A673 (cell line): ENCODE data around the gene PRKAR2B. TPM values are rescaled to one million over a fixed set of nuclear protein-coding genes. Genes with fewer than 3 reads are reported as not detected.
"Not testable (repeated sequence)": the region's sequence is repeated elsewhere in the genome, so short reads cannot be mapped to it uniquely, and the experiment has no call there.

Source experiments
- BruUV-seq: library from RNA; stranded (reverse); fragments of 400-500 nt; replicated peaks from 2 replicates; lab custom pipeline; 2021; lab: Mats Ljungman, UMichigan
- CTCF ChIA-PET: fragments of 300-600 bp; sonication (Branson Sonifier 250); formaldehyde crosslinking; loops from one replicate; lab custom pipeline; 2022; ENCODE audit warnings: antibody characterized with exemption; lab: Charles Lee
- POLR2A ChIA-PET: fragments of 300-600 bp; sonication (Branson Sonifier 250); formaldehyde crosslinking; loops from one replicate; lab custom pipeline; 2022; ENCODE audit warnings: antibody characterized with exemption; ENCODE audit not compliant: low non-redundant PET; lab: Charles Lee
- DNase-seq: peaks from one replicate; pipeline ENCODE4 v3.0.0-alpha.2; 2015; ENCODE audit warnings: low spot score
- H3K27ac ChIP-seq: fragments of 200-600 bp; sonication (generic); 2 replicates; pipeline ENCODE4 v1.5.1; 2016; ENCODE audit warnings: mixed run types, low read depth, mild to moderate bottlenecking, mixed read lengths, antibody characterized with exemption, low read length; ENCODE audit not compliant: poor library complexity, severe bottlenecking
- H3K27me3 ChIP-seq: fragments of 200-600 bp; sonication (generic); replicated peaks from 2 replicates; pipeline ENCODE4 v1.6.1; 2017; ENCODE audit warnings: mixed run types, low read depth, mild to moderate bottlenecking, mixed read lengths, antibody characterized with exemption, low read length; ENCODE audit not compliant: insufficient read depth, poor library complexity
- H3K36me3 ChIP-seq: fragments of 200-600 bp; sonication (generic); 2 replicates; pipeline ENCODE4 v1.6.1; 2016; ENCODE audit warnings: mixed run types, mild to moderate bottlenecking, mixed read lengths, antibody characterized with exemption, low read length; ENCODE audit not compliant: insufficient read depth, poor library complexity, severe bottlenecking
- H3K4me1 ChIP-seq: fragments of 200-600 bp; sonication (generic); 2 replicates; pipeline ENCODE4 v1.6.1; 2017; ENCODE audit warnings: mixed run types, mild to moderate bottlenecking, mixed read lengths, antibody characterized with exemption, low read length; ENCODE audit not compliant: insufficient read depth, poor library complexity, severe bottlenecking
- H3K4me3 ChIP-seq: fragments of 200-600 bp; sonication (generic); 2 replicates; pipeline ENCODE4 v1.5.1; 2016; ENCODE audit warnings: low read depth, mixed run types, mild to moderate bottlenecking, mixed read lengths, low read length; ENCODE audit not compliant: poor library complexity, severe bottlenecking
- H3K9me3 ChIP-seq: fragments of 200-600 bp; sonication (generic); 2 replicates; pipeline ENCODE4 v1.6.1; 2016; ENCODE audit warnings: mixed run types, low read depth, mild to moderate bottlenecking, mixed read lengths, antibody characterized with exemption, low read length; ENCODE audit not compliant: poor library complexity, severe bottlenecking
- EZH2 ChIP-seq: fragments of 200-600 bp; sonication (generic); IDR thresholded peaks from 2 replicates; pipeline ENCODE4 v1.6.1; 2017; ENCODE audit warnings: borderline replicate concordance, low read depth, mild to moderate bottlenecking, mixed read lengths, antibody characterized with exemption, low read length; ENCODE audit not compliant: poor library complexity, severe bottlenecking
- intact Hi-C: fragments of 100-400 bp; cut with micrococcal nuclease; formaldehyde crosslinking; loops from one replicate; pipeline ENCODE4 v1.10.0; 2022; ENCODE audit not compliant: unreplicated experiment
- total RNA-seq: library from RNA; stranded (reverse); gene quantifications from 2 replicates; pipeline ENCODE4 v1.2.3, GENCODE V29; 2021
- TF ChIP-seq, protein P1 (sequence below): fragments of 300-800, 200-600 bp; sonication (generic); conservative IDR thresholded peaks from 2 replicates; pipeline ENCODE4 v1.5.1; 2017; ENCODE audit warnings: low read depth, mild to moderate bottlenecking, antibody characterized with exemption, low read length, moderate library complexity, mixed read lengths

Gene PRKAR2B
- total RNA-seq, 1 experiment from 2014 or later, result 4.8 TPM

DNA sequence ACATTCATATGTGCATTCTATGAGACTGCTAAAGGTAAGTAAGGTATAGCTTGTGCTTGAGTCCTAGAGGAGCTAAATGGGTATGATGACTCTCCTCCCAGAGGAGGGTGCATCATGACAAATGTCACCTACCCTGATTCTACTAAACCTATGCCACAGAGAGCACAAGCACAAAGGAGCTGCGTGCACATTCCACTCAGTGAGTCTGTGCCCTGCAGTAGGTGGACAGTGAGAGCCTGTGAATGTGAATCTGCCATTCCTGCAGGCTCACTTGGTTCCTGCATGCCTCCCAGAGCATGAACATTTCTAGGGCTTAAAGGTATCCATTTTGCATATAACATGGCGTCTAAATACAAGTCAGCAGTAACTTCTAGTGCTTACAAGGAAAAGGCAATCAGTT is 46.8 kb downstream of the PRKAR2B start:
- TF ChIP-seq, protein P1, sequence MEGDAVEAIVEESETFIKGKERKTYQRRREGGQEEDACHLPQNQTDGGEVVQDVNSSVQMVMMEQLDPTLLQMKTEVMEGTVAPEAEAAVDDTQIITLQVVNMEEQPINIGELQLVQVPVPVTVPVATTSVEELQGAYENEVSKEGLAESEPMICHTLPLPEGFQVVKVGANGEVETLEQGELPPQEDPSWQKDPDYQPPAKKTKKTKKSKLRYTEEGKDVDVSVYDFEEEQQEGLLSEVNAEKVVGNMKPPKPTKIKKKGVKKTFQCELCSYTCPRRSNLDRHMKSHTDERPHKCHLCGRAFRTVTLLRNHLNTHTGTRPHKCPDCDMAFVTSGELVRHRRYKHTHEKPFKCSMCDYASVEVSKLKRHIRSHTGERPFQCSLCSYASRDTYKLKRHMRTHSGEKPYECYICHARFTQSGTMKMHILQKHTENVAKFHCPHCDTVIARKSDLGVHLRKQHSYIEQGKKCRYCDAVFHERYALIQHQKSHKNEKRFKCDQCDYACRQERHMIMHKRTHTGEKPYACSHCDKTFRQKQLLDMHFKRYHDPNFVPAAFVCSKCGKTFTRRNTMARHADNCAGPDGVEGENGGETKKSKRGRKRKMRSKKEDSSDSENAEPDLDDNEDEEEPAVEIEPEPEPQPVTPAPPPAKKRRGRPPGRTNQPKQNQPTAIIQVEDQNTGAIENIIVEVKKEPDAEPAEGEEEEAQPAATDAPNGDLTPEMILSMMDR, result no peak
- no peak for TF ChIP-seq EZH2
- Histone ChIP-seq H3K27me3 (no peaks in the 10 kb centered on the region), H3K36me3 (no peaks in the 10 kb centered on the region), H3K4me3 (no peak overlapping the region), H3K9me3 (no peaks in the 10 kb centered on the region), H3K27ac (no peak overlapping the region), H3K4me1 (no peaks in the 10 kb centered on the region)
- intact Hi-C loops, result no loop called here
- ChIA-PET POLR2A (no interaction called here), CTCF (no interaction called here)
- no peak for DNase-seq
- BruUV-seq, result no TSS peak

DNA sequence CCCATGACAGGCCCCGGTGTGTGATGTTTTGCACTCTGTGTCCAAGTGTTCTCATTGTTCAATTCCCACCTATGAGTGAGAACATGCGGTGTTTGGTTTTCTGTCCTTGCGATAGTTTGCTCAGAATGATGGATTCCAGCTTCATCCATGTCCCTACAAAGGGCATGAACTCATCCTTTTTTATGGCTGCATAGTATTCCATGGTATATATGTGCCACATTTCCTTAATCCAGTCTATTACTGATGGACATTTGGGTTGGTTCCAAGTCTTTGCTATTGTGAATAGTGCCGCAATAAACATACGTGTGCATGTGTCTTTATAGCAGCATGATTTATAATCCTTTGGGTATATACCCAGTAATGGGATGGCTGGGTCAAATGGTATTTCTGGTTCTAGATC is 49.2 kb downstream of the PRKAR2B start:
- H3K27me3 ChIP-seq, H3K4me3 ChIP-seq, CTCF ChIA-PET, BruUV-seq, DNase-seq, POLR2A ChIA-PET, H3K4me1 ChIP-seq, H3K27ac ChIP-seq, H3K36me3 ChIP-seq, intact Hi-C loops, H3K9me3 ChIP-seq: not testable (repeated sequence)

DNA sequence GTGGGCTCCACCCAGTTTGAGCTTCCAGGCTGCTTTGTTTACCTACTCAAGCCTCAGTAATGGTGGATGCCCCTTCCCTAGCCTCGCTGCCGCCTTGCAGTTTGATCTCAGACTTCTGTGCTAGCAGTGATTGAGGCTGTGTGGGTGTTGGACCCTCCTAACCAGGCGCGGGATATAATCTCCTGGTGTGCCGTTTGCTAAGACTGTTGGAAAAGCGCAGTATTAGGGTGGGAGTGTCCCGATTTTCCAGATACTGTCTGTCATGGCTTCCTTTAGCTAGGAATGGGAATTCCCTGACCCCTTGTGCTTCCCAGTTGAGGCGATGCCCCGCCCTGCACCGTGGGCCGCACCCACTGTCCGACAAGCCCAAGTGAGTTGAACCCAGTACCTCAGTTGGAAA is 54.6 kb downstream of the PRKAR2B start:
- H3K36me3 ChIP-seq, CTCF ChIA-PET: not testable (repeated sequence)

DNA sequence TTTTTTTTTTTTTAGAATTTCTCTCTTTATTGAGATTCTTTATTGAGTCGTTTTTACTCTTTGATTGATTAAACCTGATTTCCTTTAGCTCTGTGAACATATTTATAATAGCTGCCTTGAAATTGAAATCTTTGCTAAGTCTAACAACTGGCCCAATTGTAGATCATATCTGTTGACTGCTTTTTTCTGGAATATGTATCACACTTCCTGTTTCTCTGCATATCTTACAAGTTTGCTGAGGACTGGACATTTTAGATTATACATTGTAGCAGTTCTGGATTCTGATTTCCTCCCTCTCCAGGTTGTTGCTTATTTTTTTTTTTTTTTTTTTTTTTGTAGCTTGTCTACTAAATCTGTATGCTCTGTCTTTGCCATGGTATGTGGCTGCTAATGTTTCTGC is 56.3 kb downstream of the PRKAR2B start:
- Histone ChIP-seq H3K36me3 (no peaks in the 10 kb centered on the region), H3K9me3 (peaks cover 4% of the 10 kb centered on the region), H3K4me3 (no peak overlapping the region), H3K27me3 (no peaks in the 10 kb centered on the region), H3K27ac (no peak overlapping the region), H3K4me1 (no peaks in the 10 kb centered on the region)
- no TSS peak for BruUV-seq
- DNase-seq, result no peak
- ChIA-PET POLR2A (no interaction called here), CTCF (no interaction called here)
- TF ChIP-seq EZH2, result no peak
- TF ChIP-seq, protein P1, result no peak
- intact Hi-C loops, result no loop called here

More for the DNA sequence above, 54.6 kb downstream of the PRKAR2B start:
- H3K9me3 ChIP-seq, intact Hi-C loops, POLR2A ChIA-PET, H3K4me1 ChIP-seq, DNase-seq, H3K27ac ChIP-seq, H3K27me3 ChIP-seq, H3K4me3 ChIP-seq, BruUV-seq: not testable (repeated sequence)
